Lung (tissue), 13 donors: ENCODE data around the gene SMIM29. TPM values are rescaled to one million over a fixed set of nuclear protein-coding genes. Genes with fewer than 3 reads are reported as not detected.

ENCODE experiments used
- ATAC-seq: fragments of 200-7000 bp; cut with Tn5 transposase; one replicate; pipeline ENCODE4 v1.9.1; 2020; ENCODE audit warnings: moderate number of reproducible peaks; ENCODE audit not compliant: insufficient read depth, low FRiP score
- DNase-seq, 3 donors: peaks; one replicate each; pipeline ENCODE4 v3.0.0-alpha.2; 2013 to 2017
- H3K27ac ChIP-seq, 2 donors: one replicate each; pipeline ENCODE4 v1.5.1; 2013; ENCODE audit warnings: mild to moderate bottlenecking in 2 of 2, moderate library complexity in 2 of 2, control low read depth in 1 of 2, inconsistent platforms in 1 of 2, low read depth in 1 of 2, low read length in 1 of 2
- H3K27me3 ChIP-seq, 3 donors: one replicate each; pipeline ENCODE4 v1.5.1; 2013; ENCODE audit warnings: low read length in 2 of 3; ENCODE audit not compliant: control insufficient read depth in 3 of 3, insufficient read depth in 3 of 3
- H3K36me3 ChIP-seq, 4 donors: one replicate each; pipeline ENCODE4 v1.5.1; 2013; ENCODE audit warnings: low read length in 4 of 4, mild to moderate bottlenecking in 1 of 4, moderate library complexity in 1 of 4; ENCODE audit not compliant: control insufficient read depth in 4 of 4, insufficient read depth in 4 of 4
- H3K4me1 ChIP-seq, 5 donors: one replicate each; pipeline ENCODE4 v1.5.1; 2013; ENCODE audit warnings: low read length in 5 of 5, mild to moderate bottlenecking in 2 of 5, moderate library complexity in 1 of 5; ENCODE audit not compliant: control insufficient read depth in 5 of 5, insufficient read depth in 5 of 5
- H3K4me3 ChIP-seq: one replicate; pipeline ENCODE4 v1.5.1; 2013; ENCODE audit warnings: mild to moderate bottlenecking, control low read depth, moderate library complexity
- H3K9ac ChIP-seq, 2 donors: one replicate each; pipeline ENCODE4 v1.5.1; 2013; ENCODE audit warnings: low read length in 2 of 2, control low read depth in 1 of 2; ENCODE audit not compliant: insufficient read depth in 1 of 2
- H3K9me3 ChIP-seq, 4 donors: one replicate each; pipeline ENCODE4 v1.5.1; 2013; ENCODE audit warnings: low read length in 3 of 4, mild to moderate bottlenecking in 1 of 4, moderate library complexity in 1 of 4; ENCODE audit not compliant: control insufficient read depth in 4 of 4, insufficient read depth in 3 of 4
- CTCF ChIP-seq: IDR thresholded peaks from 2 replicates; pipeline ENCODE4 v1.5.1; 2012; ENCODE audit warnings: mild to moderate bottlenecking; ENCODE audit errors: control extremely low read depth, extremely low read depth
- WGBS, 2 donors: extraction: QIAGEN DNeasy Blood & Tissue Kit; methylation state at CpG; one replicate each; pipeline ENCODE4 v1.1.7; 2013; 5-methylcytosine and 5-hydroxymethylcytosine counted together
- polyA plus RNA-seq, 2 donors: library from polyadenylated mRNA; stranded (reverse); fragments of 200-250 nt; gene quantifications; one replicate each; pipeline ENCODE4 v1.2.1, GENCODE V29; 2013
- small RNA-seq: library from RNA; depleted of rRNA; stranded (forward); fragments of <200 nt; gene quantifications from one replicate; pipeline ENCODE3, GENCODE V24; 2014; ENCODE audit warnings: low replicate concordance
- total RNA-seq, 2 donors: library from RNA; depleted of rRNA in 1 of 2; stranded (reverse); fragments of >200 nt in 1 of 2; gene quantifications; one replicate each; pipeline ENCODE4 v1.2.1, GENCODE V29; 2014 to 2021
- donor health status: control.
- donor health status: control.
- donor health status: Bipolar disorder and iron deficiency.
- donor health status: healthy.
- donor health status: DM: yes; HTN: yes; CAD: no.

The SMIM29 gene
- total and polyA plus RNA-seq, 4 donors = 8.5 to 122 (median 58.3) TPM

GRCh38 chr6:34200340-34200971, 48.4 kb downstream of the SMIM29 start:
- Histone ChIP-seq H3K27me3 (no peaks in the 10 kb centered on the region), H3K4me3 (no peak overlapping the region), H3K36me3 (no peaks in the 10 kb centered on the region), H3K4me1 (peaks cover 0 to 4% (median 0%) of the 10 kb centered on the region in 5 donors), H3K9me3 (peaks cover 0 to 1% (median 0%) of the 10 kb centered on the region in 4 donors), H3K9ac (no peak overlapping the region), H3K27ac (no peak overlapping the region)
- WGBS, 2 donors = 71 to 79% methylated on average over 5 of the region's 5 CpGs
- no peak for ATAC-seq
- no peak for DNase-seq
- no peak for TF ChIP-seq CTCF

DNA sequence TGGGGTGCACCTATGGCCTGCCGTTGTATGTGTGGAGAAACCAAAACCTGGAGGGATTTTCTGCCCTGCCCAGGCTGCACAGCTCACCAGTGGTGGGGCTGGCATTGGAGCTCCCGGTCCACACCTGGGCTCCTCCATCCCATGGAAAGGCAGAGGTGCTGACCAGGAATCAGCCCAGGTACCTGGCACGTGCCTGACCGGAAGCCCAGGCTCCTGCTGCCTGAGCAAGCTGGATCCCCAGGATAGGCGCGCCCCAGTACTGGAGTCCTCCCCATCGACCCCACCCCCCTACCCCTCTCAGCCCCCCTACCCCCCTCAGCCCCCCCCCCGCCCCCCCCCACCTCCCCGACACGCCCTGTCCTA, 52.0 kb downstream of the SMIM29 start:
- DNase-seq = no peak
- no peak for TF ChIP-seq CTCF
- no peak overlapping the region for H3K9ac ChIP-seq
- peaks cover 0 to 1% (median 0%) of the 10 kb centered on the region in 4 donors for H3K9me3 ChIP-seq
- ATAC-seq = no peak
- H3K4me3 ChIP-seq = no peak overlapping the region
- WGBS, 2 donors = 62 to 71% methylated on average over 8 to 10 of the region's 10 CpGs
- no peaks in the 10 kb centered on the region for H3K36me3 ChIP-seq
- H3K27me3 ChIP-seq = no peaks in the 10 kb centered on the region
- peaks cover 0 to 4% (median 0%) of the 10 kb centered on the region in 5 donors for H3K4me1 ChIP-seq
- H3K27ac ChIP-seq = no peak overlapping the region

Small RNAs within 50 kb of the gene (small RNA-seq; reads per million reads assigned to genes)
- gene MIR6835 = not detected

Other genes starting within 250 kb of the SMIM29 start
- gene GRM4, start 102.9 kb downstream of the SMIM29 start, total RNA-seq = under 1 TPM; 0.12 to 0.34 TPM
- gene GRM4, start 102.9 kb downstream of the SMIM29 start, polyA plus RNA-seq = under 1 TPM; 0.02 to 0.06 TPM
- gene HMGA1, start 12.1 kb downstream of the SMIM29 start, total RNA-seq = 100 to 1,000 TPM in 1 of 2 donors, 10 to 100 TPM in 1; 47.9 to 102 TPM
- gene HMGA1, start 12.1 kb downstream of the SMIM29 start, polyA plus RNA-seq = 10 to 100 TPM; 95.9 to 98.0 TPM
- 10 to 100 TPM; 34.8 to 38.5 TPM for gene NUDT3, start 143.7 kb upstream of the SMIM29 start, total RNA-seq
- gene NUDT3, start 143.7 kb upstream of the SMIM29 start, polyA plus RNA-seq = 10 to 100 TPM in 1 of 2 donors, 1 to 10 TPM in 1; 9.0 to 10.8 TPM
- gene RPS10, start 177.1 kb upstream of the SMIM29 start, total RNA-seq = 1,000 to 10,000 TPM in 1 of 2 donors, 100 to 1,000 TPM in 1; 846 to 1,066 TPM
- gene RPS10, start 177.1 kb upstream of the SMIM29 start, polyA plus RNA-seq = 1,000 to 10,000 TPM; 2,410 to 2,710 TPM
- under 1 TPM; 0.15 to 0.17 TPM for gene PACSIN1, start 217.1 kb upstream of the SMIM29 start, total RNA-seq
- under 1 TPM; 0.02 to 0.08 TPM for gene PACSIN1, start 217.1 kb upstream of the SMIM29 start, polyA plus RNA-seq